Measurements from ENCODE around the gene PFKP.

The PFKP gene

GRCh38 chr10:3119796-3120459, 52.6 kb downstream of the PFKP start:
- DNase-seq = no peak

- no peak for DNase-seq
Observed at GRCh38 chr10:3122034-3122433, 54.7 kb downstream of the PFKP start.

GRCh38 chr10:3122486-3123205, 55.3 kb downstream of the PFKP start:
- no peak for DNase-seq

- DNase-seq = no peak
Observed at GRCh38 chr10:3123571-3124411, 56.4 kb downstream of the PFKP start.

- DNase-seq = no peak
Observed at GRCh38 chr10:3124412-3125175, 57.2 kb downstream of the PFKP start.

GRCh38 chr10:3125527-3126170, 58.3 kb downstream of the PFKP start:
- DNase-seq = no peak

GRCh38 chr10:3126249-3126648, 58.9 kb downstream of the PFKP start:
- no peak for DNase-seq

- no peak for DNase-seq
Observed at GRCh38 chr10:3126741-3127346, 59.5 kb downstream of the PFKP start.

GRCh38 chr10:3127921-3128320, 60.6 kb downstream of the PFKP start:
- DNase-seq = no peak

- DNase-seq = no peak
Observed at GRCh38 chr10:3128379-3129130, 61.2 kb downstream of the PFKP start.

GRCh38 chr10:3129581-3130340, 62.4 kb downstream of the PFKP start:
- DNase-seq = no peak

GRCh38 chr10:3131098-3131497, 63.8 kb downstream of the PFKP start:
- DNase-seq = no peak

- DNase-seq = no peak
Observed at GRCh38 chr10:3132036-3133025, 65.0 kb downstream of the PFKP start.

- no peak for DNase-seq
Observed at GRCh38 chr10:3133948-3134347, 66.6 kb downstream of the PFKP start.

- no peak for DNase-seq
Observed at GRCh38 chr10:3135006-3135405, 67.7 kb downstream of the PFKP start.

- DNase-seq = no peak
Observed at GRCh38 chr10:3136336-3136735, 69.0 kb downstream of the PFKP start.

- DNase-seq = no peak
Observed at GRCh38 chr10:3136763-3137611, 69.6 kb downstream of the PFKP start.
